GM12873 (cell line): Measurements from ENCODE around the gene GADD45G.

ENCODE experiments used
- TF ChIP-seq, protein P1 (sequence below): IDR thresholded peaks from 2 replicates; pipeline ENCODE4 v1.5.1; 2012; ENCODE audit warnings: low read depth, mild to moderate bottlenecking, moderate library complexity, low read length, control low read depth; ENCODE audit not compliant: insufficient read depth; ENCODE audit errors: missing control alignments

The GADD45G gene

DNA sequence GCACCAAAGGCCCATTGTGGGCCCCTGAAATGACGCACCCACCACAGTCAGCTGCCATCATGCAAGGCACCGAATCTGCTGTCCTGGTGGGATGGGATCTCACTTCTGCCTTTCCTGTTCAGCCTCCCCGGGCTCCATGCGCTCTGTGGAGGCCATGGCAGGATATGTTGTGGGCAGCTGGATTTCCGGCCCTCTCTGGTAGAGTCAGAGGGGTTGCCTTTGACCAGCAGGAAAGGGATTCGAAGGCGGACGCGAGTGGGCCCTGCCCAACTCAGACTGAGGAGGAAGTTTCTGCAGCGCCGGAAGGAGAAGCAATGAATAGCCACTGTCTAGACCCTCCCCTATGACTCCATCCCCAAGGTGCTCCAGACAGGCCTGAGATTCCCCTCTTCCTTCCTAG, 35.5 kb downstream of the GADD45G start:
- TF ChIP-seq, protein P1, sequence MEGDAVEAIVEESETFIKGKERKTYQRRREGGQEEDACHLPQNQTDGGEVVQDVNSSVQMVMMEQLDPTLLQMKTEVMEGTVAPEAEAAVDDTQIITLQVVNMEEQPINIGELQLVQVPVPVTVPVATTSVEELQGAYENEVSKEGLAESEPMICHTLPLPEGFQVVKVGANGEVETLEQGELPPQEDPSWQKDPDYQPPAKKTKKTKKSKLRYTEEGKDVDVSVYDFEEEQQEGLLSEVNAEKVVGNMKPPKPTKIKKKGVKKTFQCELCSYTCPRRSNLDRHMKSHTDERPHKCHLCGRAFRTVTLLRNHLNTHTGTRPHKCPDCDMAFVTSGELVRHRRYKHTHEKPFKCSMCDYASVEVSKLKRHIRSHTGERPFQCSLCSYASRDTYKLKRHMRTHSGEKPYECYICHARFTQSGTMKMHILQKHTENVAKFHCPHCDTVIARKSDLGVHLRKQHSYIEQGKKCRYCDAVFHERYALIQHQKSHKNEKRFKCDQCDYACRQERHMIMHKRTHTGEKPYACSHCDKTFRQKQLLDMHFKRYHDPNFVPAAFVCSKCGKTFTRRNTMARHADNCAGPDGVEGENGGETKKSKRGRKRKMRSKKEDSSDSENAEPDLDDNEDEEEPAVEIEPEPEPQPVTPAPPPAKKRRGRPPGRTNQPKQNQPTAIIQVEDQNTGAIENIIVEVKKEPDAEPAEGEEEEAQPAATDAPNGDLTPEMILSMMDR, result no peak

DNA sequence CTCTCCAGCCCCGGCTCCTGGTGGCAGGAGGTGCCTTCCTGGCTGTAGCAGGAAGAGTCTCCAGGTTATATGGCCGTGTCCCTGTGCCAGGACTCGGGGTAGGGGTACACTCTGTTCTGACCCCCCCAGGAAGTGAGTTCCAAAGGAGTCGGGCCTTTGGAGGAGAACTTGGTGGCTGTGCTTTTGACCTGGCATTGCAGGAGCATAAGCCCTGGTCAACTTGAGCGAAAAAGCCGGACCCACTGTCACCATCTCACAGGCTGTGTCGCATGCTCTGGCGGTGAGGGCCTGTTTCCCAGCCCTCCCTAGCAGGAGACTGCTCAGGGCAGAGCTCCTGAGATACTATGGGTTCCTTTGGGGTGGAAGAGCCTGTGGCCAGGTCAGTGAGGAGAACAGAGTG, 36.0 kb downstream of the GADD45G start:
- TF ChIP-seq, protein P1, result no peak

DNA sequence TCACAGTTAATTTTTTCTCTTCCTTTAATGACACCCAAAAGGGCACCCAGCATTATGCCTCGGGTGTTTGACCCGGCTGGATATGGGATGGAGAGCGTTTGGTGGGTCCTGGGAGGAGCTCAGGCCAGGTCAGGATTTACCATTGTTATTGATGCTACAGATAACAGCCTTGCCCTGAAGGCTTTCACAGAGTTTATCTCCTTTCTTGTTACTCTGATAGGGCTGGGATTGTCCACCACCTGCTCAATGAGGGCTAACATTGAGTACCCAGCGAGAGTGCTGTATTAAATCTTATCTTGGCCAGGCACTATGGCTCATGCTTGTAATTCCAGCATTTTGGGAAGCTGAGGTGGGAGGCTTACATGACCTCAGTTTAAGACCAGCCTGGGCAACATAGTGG, 37.2 kb downstream of the GADD45G start:
- TF ChIP-seq, protein P1, result no peak

DNA sequence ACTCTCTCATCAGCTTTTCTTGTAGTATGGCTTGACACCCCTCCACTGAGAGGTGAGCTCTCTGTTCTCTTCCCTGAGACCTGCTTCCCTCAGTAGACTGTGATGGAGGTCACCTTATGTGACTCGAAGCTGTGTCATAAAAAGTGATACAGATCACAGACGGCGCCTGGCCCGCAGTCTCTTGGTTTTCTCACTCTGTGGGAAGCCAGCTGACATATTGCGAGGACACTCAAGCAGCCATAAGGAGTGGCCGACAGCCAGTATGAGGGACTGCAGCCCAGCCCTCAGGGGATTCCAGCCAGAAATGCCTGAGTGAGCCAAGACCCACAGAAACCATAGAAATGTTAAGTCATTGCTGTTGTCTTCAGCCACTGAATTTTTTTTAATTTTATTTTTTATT, 38.0 kb downstream of the GADD45G start:
- TF ChIP-seq, protein P1, result no peak

DNA sequence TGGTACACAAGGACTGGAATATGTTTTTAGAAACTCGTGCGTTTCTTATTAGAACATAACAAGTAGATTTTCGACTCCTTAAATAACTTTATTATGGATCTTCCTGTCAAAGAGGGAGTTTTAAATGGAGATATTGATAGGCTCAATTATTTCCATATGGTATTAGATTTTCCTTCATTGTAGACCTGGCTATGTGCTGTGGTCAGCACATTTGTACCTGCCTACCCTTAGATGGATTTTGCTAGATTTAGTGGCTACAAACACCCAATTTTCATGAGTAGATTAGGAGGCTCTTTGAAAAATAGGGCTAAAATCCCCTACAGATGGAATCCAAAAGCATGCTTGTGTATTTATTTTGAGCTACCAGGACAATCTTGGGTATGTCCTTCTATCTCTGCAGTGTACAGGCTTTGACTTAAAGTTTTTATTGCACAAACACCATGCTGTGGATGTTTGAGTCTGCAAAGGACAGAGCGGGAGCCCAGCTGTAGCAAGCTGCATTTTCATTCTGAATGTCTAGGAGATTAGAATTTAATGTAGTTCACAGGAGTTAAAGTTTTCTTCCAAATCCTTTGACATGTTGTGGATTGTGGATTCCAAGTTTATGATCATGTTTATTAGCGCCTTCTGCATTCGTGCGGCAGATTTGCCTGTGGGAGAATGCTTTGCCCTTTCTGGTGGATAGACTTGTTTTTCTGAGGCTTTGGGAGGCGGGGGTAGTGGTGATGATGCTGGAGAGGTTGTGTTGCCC, 41.6 kb downstream of the GADD45G start:
- TF ChIP-seq, protein P1, result no peak

DNA sequence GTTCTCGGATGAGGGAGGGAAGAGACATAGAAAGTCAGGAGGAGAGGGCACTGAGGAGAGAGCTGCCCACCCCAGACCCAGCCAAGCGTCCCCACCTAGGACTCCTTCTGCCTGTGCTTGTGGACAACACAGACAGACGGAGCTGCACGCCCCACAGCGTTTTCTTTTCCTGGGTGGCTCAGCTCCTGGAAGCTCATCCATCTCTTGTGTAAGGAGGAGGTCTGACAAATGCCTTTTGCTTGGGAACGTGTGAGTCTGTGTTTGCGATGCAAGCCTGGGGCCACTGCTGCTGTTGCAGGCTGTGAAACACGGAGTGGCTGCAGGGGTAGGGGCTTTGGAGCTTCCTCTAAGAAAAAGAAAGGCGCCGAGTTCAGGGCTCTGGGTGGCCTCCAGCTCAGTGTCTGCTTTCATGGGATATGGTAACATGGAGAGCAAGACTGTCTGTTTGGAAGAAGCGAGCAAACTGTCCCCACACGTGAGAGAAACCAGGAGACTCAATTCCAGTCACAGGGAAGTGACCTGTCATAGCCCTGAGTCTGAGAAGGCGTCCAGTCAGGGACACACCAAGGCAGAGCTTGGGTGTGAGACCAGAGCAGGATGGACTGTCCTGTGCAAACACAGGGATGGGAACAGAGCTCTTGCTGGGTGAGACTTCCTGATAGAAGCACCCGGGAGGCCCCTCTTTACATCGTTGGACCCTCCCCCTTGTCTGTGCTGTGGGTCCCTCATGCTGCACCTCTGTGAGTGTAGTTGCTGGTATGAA, 42.7 kb downstream of the GADD45G start:
- TF ChIP-seq, protein P1, result no peak

DNA sequence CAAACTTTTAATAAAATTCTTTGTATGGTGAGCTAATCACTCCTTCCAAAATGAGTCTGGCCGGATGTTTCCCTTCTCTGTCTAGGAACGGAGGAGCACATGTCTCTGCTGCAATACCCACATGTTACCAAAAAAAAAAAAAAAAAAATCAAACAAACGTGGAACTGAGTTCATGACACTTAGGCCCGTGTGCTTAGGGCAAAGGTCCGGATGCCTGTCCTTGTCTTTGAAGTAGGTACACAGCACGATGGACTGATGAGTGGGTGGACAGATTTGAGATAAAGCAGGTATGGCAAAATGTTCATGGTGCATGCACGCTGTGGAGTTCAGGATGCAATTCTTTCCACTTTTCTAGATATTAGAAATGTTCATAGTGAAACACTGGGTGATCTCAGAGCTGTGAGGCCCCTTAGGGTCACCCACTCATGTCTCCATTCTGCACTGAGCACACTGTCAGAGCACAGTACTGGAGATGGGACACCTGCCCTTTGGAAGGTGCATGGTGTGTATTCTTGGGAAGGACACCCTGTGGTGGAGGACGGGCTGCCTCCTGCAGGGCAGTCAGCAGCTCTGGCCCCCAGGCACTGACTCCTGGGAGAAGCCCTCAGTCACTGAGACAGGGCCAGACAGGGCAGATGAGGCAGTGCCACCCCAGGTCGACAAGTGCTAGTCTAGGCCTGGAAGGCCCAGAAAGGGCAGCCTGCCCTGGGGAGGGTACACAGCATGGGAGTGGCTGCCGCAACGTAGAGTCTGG, 43.6 kb downstream of the GADD45G start:
- TF ChIP-seq, protein P1, result no peak
